Stomach (tissue), 9 donors: ENCODE results near the gene PNMA8B. TPM values are rescaled to one million over a fixed set of nuclear protein-coding genes. Genes with fewer than 3 reads are reported as not detected.

ENCODE experiments used
- DNase-seq, 2 donors: peaks; one replicate each; pipeline versions ENCODE4 v3.0.0 to v3.0.0-alpha.2; 2013 to 2019
- H3K27ac ChIP-seq, 5 donors: fragments of 200-600 bp in 4 of 5; sonication (generic) in 4 of 5; one replicate each; pipeline ENCODE4 v1.5.1; 2013 to 2019; ENCODE audit warnings: mild to moderate bottlenecking in 1 of 5, moderate library complexity in 1 of 5
- H3K27me3 ChIP-seq, 3 donors: fragments of 200-600 bp; sonication (generic); one replicate each; pipeline ENCODE4 v1.5.1; 2017 to 2019; ENCODE audit warnings: mixed run types in 1 of 3
- H3K36me3 ChIP-seq, 4 donors: fragments of 200-600 bp; sonication (generic); 1 replicate in 3 of 4; 2 replicates in 1 of 4; pipeline ENCODE4 v1.5.1; 2016 to 2019
- H3K4me1 ChIP-seq, 4 donors: fragments of 200-600 bp; sonication (generic); one replicate each; pipeline ENCODE4 v1.5.1; 2016 to 2019
- H3K4me3 ChIP-seq, 4 donors: fragments of 200-600 bp; sonication (generic) in 3 of 4; one replicate each; pipeline ENCODE4 v1.5.1; 2016 to 2019; ENCODE audit warnings: mild to moderate bottlenecking in 1 of 4
- H3K9me3 ChIP-seq, 4 donors: fragments of 200-600 bp; sonication (generic); one replicate each; pipeline ENCODE4 v1.5.1; 2016 to 2019
- CTCF ChIP-seq, 7 experiments: fragments of 450-650 bp in 4 of 7; fragments of 200-600 bp in 3 of 7; sonication (generic) in 3 of 7; IDR thresholded peaks; one replicate each; pipeline ENCODE4 v1.5.1; 2016 to 2019; ENCODE audit warnings: antibody characterized with exemption in 7 of 7, control low read depth in 2 of 7, mild to moderate bottlenecking in 1 of 7
- EP300 ChIP-seq: sonication (generic); formaldehyde crosslinking; IDR thresholded peaks from one replicate; pipeline ENCODE4 v1.6.1; 2017; ENCODE audit warnings: antibody characterized with exemption
- POLR2A ChIP-seq, 4 donors: fragments of 450-650 bp; IDR thresholded peaks; one replicate each; pipeline ENCODE4 v1.6.1; 2016; ENCODE audit warnings: antibody characterized with exemption in 4 of 4, control low read depth in 2 of 4, mild to moderate bottlenecking in 1 of 4, moderate library complexity in 1 of 4
- POLR2AphosphoS5 ChIP-seq, 3 donors: sonication (generic); formaldehyde crosslinking; IDR thresholded peaks; one replicate each; pipeline ENCODE4 v1.6.1; 2016; ENCODE audit warnings: antibody characterized with exemption in 3 of 3
- WGBS, 5 donors: extraction: QIAGEN DNeasy Blood & Tissue Kit in 3 of 5; methylation state at CpG; one replicate each; pipeline versions ENCODE4 v1.1.5 to v1.1.7; 2013 to 2018; 5-methylcytosine and 5-hydroxymethylcytosine counted together
- intact Hi-C: fragments of 100-400 bp; cut with DNase I; formaldehyde crosslinking; loops from one replicate; pipeline ENCODE4 v1.15.1; 2023; ENCODE audit warnings: low total_unique reads
- polyA plus RNA-seq, 3 donors: library from polyadenylated mRNA; stranded (reverse); fragments of 200-250 nt; gene quantifications; one replicate each; pipeline ENCODE4 v1.2.3, GENCODE V29; 2013
- total RNA-seq, 5 donors: library from RNA; depleted of rRNA; stranded (reverse); fragments of >200 nt; gene quantifications; one replicate each; pipeline versions ENCODE4 v1.1.0 to v1.2.3, GENCODE V29; 2014 to 2016
- donor health status: healthy with polysubstance abuse.
- donor health status: Bipolar disorder and iron deficiency.
- donor health status: healthy.

The PNMA8B gene
- total and polyA plus RNA-seq, 8 donors, result under 0.01 to 4.1 (median 0.76) TPM; not detected in 1

GRCh38 chr19:46513461-46514236, 18.0 kb upstream of the PNMA8B start:
- no peak overlapping the region for H3K27ac ChIP-seq
- H3K36me3 ChIP-seq, result no peaks in the 10 kb centered on the region
- no peak overlapping the region for H3K4me3 ChIP-seq
- WGBS, 5 donors, result 24 to 33% (median 25%) methylated on average over 24 to 36 of the region's 36 CpGs
- TF ChIP-seq CTCF (IDR thresholded peaks at IDR 0.05), result peak in 6 of 7 experiments; percentile 39 to 92 (median 86)
- peak in 1 of 3 donors; percentile 43 for TF ChIP-seq POLR2AphosphoS5 (IDR thresholded peaks at IDR 0.05)
- no peak for TF ChIP-seq POLR2A (IDR thresholded peaks at IDR 0.05)
- H3K9me3 ChIP-seq, result peaks cover 0 to 11% (median 9%) of the 10 kb centered on the region in 4 donors
- DNase-seq, result peak; percentile 73 to 92
- H3K4me1 ChIP-seq, result peaks cover 0 to 11% (median 7%) of the 10 kb centered on the region in 4 donors
- peaks cover 0 to 26% (median 0%) of the 10 kb centered on the region in 3 donors for H3K27me3 ChIP-seq
- intact Hi-C loops, result no loop called here

- H3K27me3 ChIP-seq, result peaks cover 0 to 26% (median 0%) of the 10 kb centered on the region in 3 donors
- peaks cover 0 to 11% (median 9%) of the 10 kb centered on the region in 4 donors for H3K9me3 ChIP-seq
- no peak overlapping the region for H3K4me3 ChIP-seq
- H3K4me1 ChIP-seq, result peaks cover 0 to 11% (median 7%) of the 10 kb centered on the region in 4 donors
- intact Hi-C loops, result no loop called here
- H3K27ac ChIP-seq, result no peak overlapping the region
- TF ChIP-seq EP300, result no peak
- no peak for TF ChIP-seq POLR2AphosphoS5 (IDR thresholded peaks at IDR 0.05)
- no peak for TF ChIP-seq CTCF (IDR thresholded peaks at IDR 0.05)
- TF ChIP-seq POLR2A (IDR thresholded peaks at IDR 0.05), result no peak
- 73 to 87% (median 79%) methylated on average over 4 of the region's 4 CpGs for WGBS, 5 donors
- no peaks in the 10 kb centered on the region for H3K36me3 ChIP-seq
- DNase-seq, result no peak
Measured at GRCh38 chr19:46511237-46511636, 15.6 kb upstream of the PNMA8B start.

- no peak for DNase-seq
- intact Hi-C loops, result no loop called here
- Histone ChIP-seq H3K4me3 (no peak overlapping the region), H3K9me3 (peaks cover 0 to 16% (median 11%) of the 10 kb centered on the region in 4 donors), H3K4me1 (peaks cover 0 to under 1% (median 0%) of the 10 kb centered on the region in 4 donors), H3K36me3 (no peaks in the 10 kb centered on the region), H3K27ac (no peak overlapping the region), H3K27me3 (peaks cover 0 to 10% (median 0%) of the 10 kb centered on the region in 3 donors)
- no peak for TF ChIP-seq EP300
- 55 to 78% (median 66%) methylated on average over 2 of the region's 2 CpGs for WGBS, 5 donors
Measured at GRCh38 chr19:46508206-46508605, 12.5 kb upstream of the PNMA8B start.

- DNase-seq, result no peak
- no peaks in the 10 kb centered on the region for H3K36me3 ChIP-seq
- no peaks in the 10 kb centered on the region for H3K4me1 ChIP-seq
- no peak overlapping the region for H3K4me3 ChIP-seq
- peaks cover 0 to 9% (median 0%) of the 10 kb centered on the region in 3 donors for H3K27me3 ChIP-seq
- intact Hi-C loops, result no loop called here
- no peak overlapping the region for H3K27ac ChIP-seq
- peaks cover 0 to 5% (median 2%) of the 10 kb centered on the region in 4 donors for H3K9me3 ChIP-seq
- 71 to 78% (median 73%) methylated on average over 17 of the region's 17 CpGs for WGBS, 5 donors
- TF ChIP-seq POLR2AphosphoS5 (IDR thresholded peaks at IDR 0.05) (no peak), POLR2A (IDR thresholded peaks at IDR 0.05) (no peak), CTCF (IDR thresholded peaks at IDR 0.05) (no peak), EP300 (no peak)
Measured at GRCh38 chr19:46503848-46504453, 8.3 kb upstream of the PNMA8B start.
